Heart right ventricle (tissue), 16 donors: ENCODE data around the gene PPP1R8. TPM values are rescaled to one million over a fixed set of nuclear protein-coding genes. Genes with fewer than 3 reads are reported as not detected.

ENCODE experiments used
- ATAC-seq, 8 donors: fragments of 200-7000 bp; cut with Tn5 transposase; one replicate each; pipeline ENCODE4 v1.9.1; 2020; ENCODE audit warnings: mild to moderate bottlenecking in 8 of 8, moderate library complexity in 8 of 8, moderate number of reproducible peaks in 1 of 8
- DNase-seq, 2 donors: peaks; one replicate each; pipeline ENCODE4 v3.0.0-alpha.2; 2020
- H3K27ac ChIP-seq, 10 donors: fragments of 200-600 bp; sonication (generic) in 2 of 10; one replicate each; pipeline versions ENCODE4 v1.5.0 to v1.8.0; 2020 to 2022; ENCODE audit warnings: mild to moderate bottlenecking in 3 of 10
- H3K27me3 ChIP-seq, 7 donors: fragments of 200-600 bp; one replicate each; pipeline ENCODE4 v1.8.0; 2021 to 2022; ENCODE audit warnings: mild to moderate bottlenecking in 2 of 7
- H3K36me3 ChIP-seq, 9 donors: fragments of 200-600 bp; sonication (generic) in 1 of 9; one replicate each; pipeline versions ENCODE4 v1.5.0 to v1.8.0; 2020 to 2022; ENCODE audit warnings: mild to moderate bottlenecking in 2 of 9
- H3K4me1 ChIP-seq, 9 donors: fragments of 200-600 bp; sonication (generic) in 1 of 9; one replicate each; pipeline versions ENCODE4 v1.5.0 to v1.8.0; 2020 to 2022; ENCODE audit warnings: mild to moderate bottlenecking in 4 of 9
- H3K4me3 ChIP-seq, 10 donors: fragments of 200-600 bp; sonication (generic) in 2 of 10; one replicate each; pipeline versions ENCODE4 v1.5.0 to v1.8.0; 2020 to 2022; ENCODE audit warnings: mild to moderate bottlenecking in 7 of 10, moderate library complexity in 2 of 10
- H3K9me3 ChIP-seq, 11 donors: fragments of 200-600 bp in 10 of 11; sonication (generic) in 2 of 11; one replicate each; pipeline versions ENCODE4 v1.5.0 to v1.8.0; 2013 to 2022; ENCODE audit warnings: mild to moderate bottlenecking in 2 of 11, control low read depth in 1 of 11, moderate library complexity in 1 of 11
- CTCF ChIP-seq, 9 donors: fragments of 200-600 bp; sonication (generic) in 2 of 9; IDR thresholded peaks; one replicate each; pipeline versions ENCODE4 v1.5.0 to v1.8.0; 2021 to 2022; ENCODE audit warnings: antibody characterized with exemption in 9 of 9, mild to moderate bottlenecking in 5 of 9, moderate library complexity in 1 of 9
- WGBS, 2 donors: extraction: QIAGEN DNeasy Blood & Tissue Kit; methylation state at CpG; one replicate each; pipeline ENCODE4 v1.1.7; 2013; ENCODE audit warnings: inconsistent platforms in 1 of 2; 5-methylcytosine and 5-hydroxymethylcytosine counted together
- intact Hi-C, 10 donors: fragments of 100-400 bp; cut with DNase I; formaldehyde crosslinking; loops; one replicate each; pipeline versions ENCODE4 v1.11.1 to v1.14.2; 2022
- polyA plus RNA-seq, 2 donors: library from polyadenylated mRNA; stranded (reverse); fragments of 200-250 nt; gene quantifications; one replicate each; pipeline ENCODE4 v1.2.3, GENCODE V29; 2013
- total RNA-seq, 10 donors: library from RNA; stranded (reverse); fragmentation: NEBNext Ultra II Directional in 3 of 10; extraction: Animal tissue kit (Norgen Biotek cat#: 25700) in 3 of 10; gene quantifications; one replicate each; pipeline versions ENCODE4 v1.2.1 to v1.2.4, GENCODE V29; 2021 to 2023
- donor health status: Arrhythmogenic right ventricular cardiomyopathy.
- donor health status: ischemic (EF 13 %, LVEDD 7.1; RV severe dilation, severe dysfunction).
- donor health status: healthy with polysubstance abuse.
- donor health status: DM: no; HTN: yes; CAD: no.
- donor health status: DM: no; HTN: no; CAD: no.
- donor health status: ischemic (EF 25% LVEDD 6.9; RV normal size, moderate dysfunction).
- donor health status: ischemic (EF 25% LVEDD 5.7; RV mildly dilated, moderate dysfunction).
- donor health status: healthy.
- donor health status: DM: yes; HTN: yes; CAD: no.
- donor health status: Ischemic cardiomyopathy.
- donor health status: ischemic (EF 35%, LVEDD 5.7; RV mildly dilated, moderate dysfunction).
- donor health status: nonischemic (EF 11% LVEDD 7.7; RV severe dilation, severe dysfunction).
- donor health status: DM: yes; HTN: yes; CAD: no.
- donor health status: PGD.
- donor health status: ischemic (EF 29% LVEDD 5.4; RV normal size, mild dysfunction).
- donor health status: nonischemic (EF 23%, LVEDD 6.1; RV moderate dilation, normal function).

The PPP1R8 gene
- total and polyA plus RNA-seq, 12 donors, result 13.9 to 33.4 (median 25.6) TPM

GRCh38 chr1:27878039-27878438 lies 47.5 kb downstream of the PPP1R8 start:
- intact Hi-C loops, result no loop called here

GRCh38 chr1:27878787-27879335 lies 48.3 kb downstream of the PPP1R8 start:
- peaks cover 0 to 83% (median 0%) of the 10 kb centered on the region in 9 donors for H3K36me3 ChIP-seq
- ATAC-seq, result no peak
- 67 to 68% methylated on average over 8 of the region's 8 CpGs for WGBS, 2 donors
- no peaks in the 10 kb centered on the region for H3K9me3 ChIP-seq
- H3K27ac ChIP-seq, result peak overlapping the region in 1 of 10 donors; percentile 55
- H3K4me1 ChIP-seq, result peaks cover 0 to 87% (median 0%) of the 10 kb centered on the region in 9 donors
- intact Hi-C loops, result no loop called here
- no peak for TF ChIP-seq CTCF (IDR thresholded peaks at IDR 0.05)
- DNase-seq, result no peak
- H3K4me3 ChIP-seq, result no peak overlapping the region
- no peaks in the 10 kb centered on the region for H3K27me3 ChIP-seq

More at GRCh38 chr1:27878039-27878438, 47.5 kb downstream of the PPP1R8 start:
- H3K9me3 ChIP-seq, result no peaks in the 10 kb centered on the region
- DNase-seq (no peak), ATAC-seq (no peak)
- H3K27me3 ChIP-seq, result no peaks in the 10 kb centered on the region
- peak overlapping the region in 1 of 10 donors; percentile 55 for H3K27ac ChIP-seq
- TF ChIP-seq CTCF (IDR thresholded peaks at IDR 0.05), result no peak
- peaks cover 0 to 78% (median 1%) of the 10 kb centered on the region in 9 donors for H3K4me1 ChIP-seq
- WGBS, 2 donors, result 90 to 93% methylated on average over 4 of the region's 4 CpGs
- H3K4me3 ChIP-seq, result no peak overlapping the region
- peaks cover 0 to 75% (median 0%) of the 10 kb centered on the region in 9 donors for H3K36me3 ChIP-seq

GRCh38 chr1:27879374-27880082 lies 48.9 kb downstream of the PPP1R8 start:
- H3K4me1 ChIP-seq, result peaks cover 0 to 87% (median 0%) of the 10 kb centered on the region in 9 donors
- TF ChIP-seq CTCF (IDR thresholded peaks at IDR 0.05), result no peak
- no peaks in the 10 kb centered on the region for H3K27me3 ChIP-seq
- H3K9me3 ChIP-seq, result no peaks in the 10 kb centered on the region
- peak overlapping the region in 1 of 10 donors; percentile 55 for H3K27ac ChIP-seq
- H3K4me3 ChIP-seq, result no peak overlapping the region
- intact Hi-C loops, result no loop called here
- peaks cover 0 to 90% (median 0%) of the 10 kb centered on the region in 9 donors for H3K36me3 ChIP-seq
- no peak for DNase-seq
- ATAC-seq, result no peak
- WGBS, 2 donors, result 81 to 87% methylated on average over 8 to 10 of the region's 10 CpGs

- peaks cover 0 to 89% (median 0%) of the 10 kb centered on the region in 9 donors for H3K4me1 ChIP-seq
- H3K27ac ChIP-seq, result peak overlapping the region in 1 of 10 donors; percentile 96
- intact Hi-C loops, result no loop called here
- H3K36me3 ChIP-seq, result peaks cover 0 to 97% (median 0%) of the 10 kb centered on the region in 9 donors
- no peak for DNase-seq
- ATAC-seq, result no peak
- no peaks in the 10 kb centered on the region for H3K27me3 ChIP-seq
- no peak overlapping the region for H3K4me3 ChIP-seq
- no peak for TF ChIP-seq CTCF (IDR thresholded peaks at IDR 0.05)
- H3K9me3 ChIP-seq, result no peaks in the 10 kb centered on the region
- WGBS, 2 donors, result 89 to 92% methylated on average over 6 of the region's 6 CpGs
Measured at GRCh38 chr1:27882543-27882903, 51.9 kb downstream of the PPP1R8 start.
